ENCODE measurements around the gene SSH3. TPM values are rescaled to one million over a fixed set of nuclear protein-coding genes. Genes with fewer than 3 reads are reported as not detected.

The SSH3 gene
- polyA plus RNA-seq, 1 of the 3 experiments (the other 2 are of a cell fraction) = 13.5 TPM

- ChIA-PET POLR2A (no interaction called here), CTCF (interaction anchor here (1.2 to 5.1 kb wide), 3 partner anchors 12 to 17 kb away, joined by 3 to 37 read pairs (median 10); partner anchors contain the start of gene ANKRD13D)
- peaks cover 15% of the 10 kb centered on the region; the same call in 1 of the 2 replicates for H3K9me3 ChIP-seq
- H4K20me1 ChIP-seq (ENCODE audit: insufficient read depth) = no peaks in the 10 kb centered on the region
- H3K4me2 ChIP-seq = no peak overlapping the region
- 94% methylated on average over 10 of the region's 13 CpGs for WGBS (ENCODE audit: low lambda C conversion rate)
- H3K27ac ChIP-seq (ENCODE audit: low read depth in 2 of 2, low read length in 1 of 2) = no peak overlapping the region
- DNase-seq = no peak
- H3K9ac ChIP-seq = no peak overlapping the region
- no peaks in the 10 kb centered on the region for H3K9me2 ChIP-seq
- H3K4me1 ChIP-seq (ENCODE audit: control insufficient read depth in 1 of 2, insufficient read depth in 2 of 2, low read depth in 1 of 2, low read length in 1 of 2) = peaks cover 13 to 17% of the 10 kb centered on the region in 2 experiments; a peak in 2 of 4 replicates
- H3K79me2 ChIP-seq (ENCODE audit: insufficient read depth) = peaks cover 30% of the 10 kb centered on the region
- H3K36me3 ChIP-seq (replicated peaks in 1 of 2; ENCODE audit: control insufficient read depth in 1 of 2, insufficient read depth in 2 of 2, low read length in 1 of 2) = peaks cover 31 to 37% of the 10 kb centered on the region in 2 experiments
- TF ChIP-seq MXI1 (IDR thresholded peaks at IDR 0.05; ENCODE audit: low read depth, low read length) (no peak), RXRA (IDR thresholded peaks at IDR 0.05; ENCODE audit: borderline replicate concordance, low read depth) (no peak)
- H2AFZ ChIP-seq (ENCODE audit: low read depth) = no peak overlapping the region
- peaks cover 11% of the 10 kb centered on the region for H3F3A ChIP-seq (replicated peaks; ENCODE audit: insufficient read depth)
- no peaks in the 10 kb centered on the region for H3K27me3 ChIP-seq (ENCODE audit: insufficient read depth)
- H3K4me3 ChIP-seq (ENCODE audit: low read depth in 2 of 2, low read length in 1 of 2) = no peak overlapping the region
Measured at GRCh38 chr11:67300256-67300755, 3.0 kb upstream of the SSH3 start.

GRCh38 chr11:67300756-67301312 lies 2.5 kb upstream of the SSH3 start:
- TF ChIP-seq RXRA (IDR thresholded peaks at IDR 0.05; ENCODE audit: borderline replicate concordance, low read depth) (no peak), PBX3 (IDR thresholded peaks at IDR 0.05) (no peak), SMC3 (IDR thresholded peaks at IDR 0.05; ENCODE audit: low read depth, low read length) (no peak), ZBTB33 (IDR thresholded peaks at IDR 0.05; ENCODE audit: borderline replicate concordance, low read depth) (no peak), EZH2phosphoT487 (IDR thresholded peaks at IDR 0.05; ENCODE audit: borderline replicate concordance, low read depth) (no peak), EP300 (IDR thresholded peaks at IDR 0.05; ENCODE audit: borderline replicate concordance in 1 of 2, low read depth in 1 of 2, low read length in 1 of 2) (no peak), NFIC (IDR thresholded peaks at IDR 0.05; ENCODE audit: borderline replicate concordance) (no peak), CHD2 (IDR thresholded peaks at IDR 0.05; ENCODE audit: low read length, partially characterized antibody) (no peak), FOSL2 (IDR thresholded peaks at IDR 0.05; ENCODE audit: borderline replicate concordance, low read depth) (no peak), SIN3A (IDR thresholded peaks at IDR 0.05; ENCODE audit: borderline replicate concordance, low read depth, low read length) (no peak), TAF1 (IDR thresholded peaks at IDR 0.05; ENCODE audit: borderline replicate concordance, low read depth, low read length) (no peak), USF2 (IDR thresholded peaks at IDR 0.05; ENCODE audit: borderline replicate concordance, low read depth, low read length) (no peak), NRF1 (IDR thresholded peaks at IDR 0.05; ENCODE audit: low read depth, low read length) (no peak), JUND (IDR thresholded peaks at IDR 0.05) (no peak), RAD21 (IDR thresholded peaks at IDR 0.05; ENCODE audit: low read length) (no peak), IRF3 (IDR thresholded peaks at IDR 0.05; ENCODE audit: low read depth, low read length) (no peak)
- Histone ChIP-seq H2AFZ (ENCODE audit: low read depth) (no peak overlapping the region), H3K4me3 (ENCODE audit: low read depth in 2 of 2, low read length in 1 of 2) (no peak overlapping the region), H3K9ac (no peak overlapping the region), H3K4me1 (ENCODE audit: control insufficient read depth in 1 of 2, insufficient read depth in 2 of 2, low read depth in 1 of 2, low read length in 1 of 2) (peaks cover 13 to 17% of the 10 kb centered on the region in 2 experiments; a peak in 2 of 4 replicates), H3K27ac (ENCODE audit: low read depth in 2 of 2, low read length in 1 of 2) (no peak overlapping the region), H3K27me3 (ENCODE audit: insufficient read depth) (no peaks in the 10 kb centered on the region), H3K36me3 (replicated peaks in 1 of 2; ENCODE audit: control insufficient read depth in 1 of 2, insufficient read depth in 2 of 2, low read length in 1 of 2) (peaks cover 26 to 37% of the 10 kb centered on the region in 2 experiments), H3K4me2 (no peak overlapping the region), H3F3A (replicated peaks; ENCODE audit: insufficient read depth) (peaks cover 8% of the 10 kb centered on the region), H4K20me1 (ENCODE audit: insufficient read depth) (no peaks in the 10 kb centered on the region), H3K79me2 (ENCODE audit: insufficient read depth) (peaks cover 25% of the 10 kb centered on the region), H3K9me3 (0 out of 2 replicates have a peak, but pooled peaks cover 10% of the 10 kb centered on the region), H3K9me2 (no peaks in the 10 kb centered on the region)
- no peak for DNase-seq
- WGBS (ENCODE audit: low lambda C conversion rate) = 93% methylated on average over 14 of the region's 22 CpGs
- CTCF ChIA-PET = interaction anchor here (1.2 to 5.1 kb wide), 3 partner anchors 12 to 38 kb away, joined by 3 to 37 read pairs (median 27); partner anchors contain the start of gene ANKRD13D
- POLR2A ChIA-PET = no interaction called here
